ENCODE results near the gene RAD51AP2.

DNA sequence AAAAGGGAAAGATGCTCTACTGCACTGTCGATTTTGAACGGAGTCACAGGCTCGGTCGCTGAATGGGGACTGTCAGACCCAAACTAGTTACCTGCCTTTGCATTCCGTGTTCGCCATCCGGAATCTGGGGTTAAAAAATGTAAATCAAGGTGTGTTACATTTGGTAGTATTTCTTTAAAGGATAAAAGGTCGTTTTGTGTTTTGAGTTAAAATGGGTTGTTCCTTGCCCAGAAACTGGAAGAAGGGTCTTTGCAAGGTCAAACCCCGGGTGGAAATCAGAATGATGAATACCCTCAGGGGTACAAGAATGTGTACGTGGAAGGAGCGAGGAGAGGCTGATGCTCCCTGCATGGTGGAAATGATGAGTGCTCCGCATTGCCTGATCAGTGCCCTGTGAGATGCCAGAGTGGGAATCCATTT, 23.3 kb upstream of the RAD51AP2 start:
- TF ChIP-seq, protein P1, sequence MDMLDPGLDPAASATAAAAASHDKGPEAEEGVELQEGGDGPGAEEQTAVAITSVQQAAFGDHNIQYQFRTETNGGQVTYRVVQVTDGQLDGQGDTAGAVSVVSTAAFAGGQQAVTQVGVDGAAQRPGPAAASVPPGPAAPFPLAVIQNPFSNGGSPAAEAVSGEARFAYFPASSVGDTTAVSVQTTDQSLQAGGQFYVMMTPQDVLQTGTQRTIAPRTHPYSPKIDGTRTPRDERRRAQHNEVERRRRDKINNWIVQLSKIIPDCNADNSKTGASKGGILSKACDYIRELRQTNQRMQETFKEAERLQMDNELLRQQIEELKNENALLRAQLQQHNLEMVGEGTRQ (IDR thresholded peaks at IDR 0.05; ENCODE audit: borderline replicate concordance, low read depth, low read length), result no peak
- TF ChIP-seq, protein P2, sequence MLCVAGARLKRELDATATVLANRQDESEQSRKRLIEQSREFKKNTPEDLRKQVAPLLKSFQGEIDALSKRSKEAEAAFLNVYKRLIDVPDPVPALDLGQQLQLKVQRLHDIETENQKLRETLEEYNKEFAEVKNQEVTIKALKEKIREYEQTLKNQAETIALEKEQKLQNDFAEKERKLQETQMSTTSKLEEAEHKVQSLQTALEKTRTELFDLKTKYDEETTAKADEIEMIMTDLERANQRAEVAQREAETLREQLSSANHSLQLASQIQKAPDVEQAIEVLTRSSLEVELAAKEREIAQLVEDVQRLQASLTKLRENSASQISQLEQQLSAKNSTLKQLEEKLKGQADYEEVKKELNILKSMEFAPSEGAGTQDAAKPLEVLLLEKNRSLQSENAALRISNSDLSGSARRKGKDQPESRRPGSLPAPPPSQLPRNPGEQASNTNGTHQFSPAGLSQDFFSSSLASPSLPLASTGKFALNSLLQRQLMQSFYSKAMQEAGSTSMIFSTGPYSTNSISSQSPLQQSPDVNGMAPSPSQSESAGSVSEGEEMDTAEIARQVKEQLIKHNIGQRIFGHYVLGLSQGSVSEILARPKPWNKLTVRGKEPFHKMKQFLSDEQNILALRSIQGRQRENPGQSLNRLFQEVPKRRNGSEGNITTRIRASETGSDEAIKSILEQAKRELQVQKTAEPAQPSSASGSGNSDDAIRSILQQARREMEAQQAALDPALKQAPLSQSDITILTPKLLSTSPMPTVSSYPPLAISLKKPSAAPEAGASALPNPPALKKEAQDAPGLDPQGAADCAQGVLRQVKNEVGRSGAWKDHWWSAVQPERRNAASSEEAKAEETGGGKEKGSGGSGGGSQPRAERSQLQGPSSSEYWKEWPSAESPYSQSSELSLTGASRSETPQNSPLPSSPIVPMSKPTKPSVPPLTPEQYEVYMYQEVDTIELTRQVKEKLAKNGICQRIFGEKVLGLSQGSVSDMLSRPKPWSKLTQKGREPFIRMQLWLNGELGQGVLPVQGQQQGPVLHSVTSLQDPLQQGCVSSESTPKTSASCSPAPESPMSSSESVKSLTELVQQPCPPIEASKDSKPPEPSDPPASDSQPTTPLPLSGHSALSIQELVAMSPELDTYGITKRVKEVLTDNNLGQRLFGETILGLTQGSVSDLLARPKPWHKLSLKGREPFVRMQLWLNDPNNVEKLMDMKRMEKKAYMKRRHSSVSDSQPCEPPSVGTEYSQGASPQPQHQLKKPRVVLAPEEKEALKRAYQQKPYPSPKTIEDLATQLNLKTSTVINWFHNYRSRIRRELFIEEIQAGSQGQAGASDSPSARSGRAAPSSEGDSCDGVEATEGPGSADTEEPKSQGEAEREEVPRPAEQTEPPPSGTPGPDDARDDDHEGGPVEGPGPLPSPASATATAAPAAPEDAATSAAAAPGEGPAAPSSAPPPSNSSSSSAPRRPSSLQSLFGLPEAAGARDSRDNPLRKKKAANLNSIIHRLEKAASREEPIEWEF (IDR thresholded peaks at IDR 0.05; ENCODE audit: insufficient replicate concordance, low read depth, low read length), result no peak
- no peak for TF ChIP-seq POLR2A (IDR thresholded peaks at IDR 0.05; ENCODE audit: low read depth, low read length)
- no peak for TF ChIP-seq CTCF (IDR thresholded peaks at IDR 0.05 in 2 of 3, conservative IDR thresholded peaks at IDR 0.05 in 1 of 3; ENCODE audit: control insufficient read depth in 2 of 3, extremely low read depth in 1 of 3, insufficient read depth in 1 of 3, low read depth in 3 of 3, low read length in 3 of 3)
- no peak for TF ChIP-seq KAT2A (conservative IDR thresholded peaks at IDR 0.05; ENCODE audit: control insufficient read depth, low read depth, low read length)
- TF ChIP-seq TAF1 (IDR thresholded peaks at IDR 0.05; ENCODE audit: borderline replicate concordance, low read depth, low read length), result no peak
- no peak for TF ChIP-seq EZH2 (IDR thresholded peaks at IDR 0.05; ENCODE audit: borderline replicate concordance, control insufficient read depth, low read depth, low read length)
- no peak for TF ChIP-seq SMC3 (IDR thresholded peaks at IDR 0.05; ENCODE audit: borderline replicate concordance, low read length)
- no peak for TF ChIP-seq SP1 (IDR thresholded peaks at IDR 0.05; ENCODE audit: low read depth, low read length)
- no peak for TF ChIP-seq CBFB (IDR thresholded peaks at IDR 0.05; ENCODE audit: low read depth)
- TF ChIP-seq ZNF687 (IDR thresholded peaks at IDR 0.05), result no peak
- TF ChIP-seq, protein P3, sequence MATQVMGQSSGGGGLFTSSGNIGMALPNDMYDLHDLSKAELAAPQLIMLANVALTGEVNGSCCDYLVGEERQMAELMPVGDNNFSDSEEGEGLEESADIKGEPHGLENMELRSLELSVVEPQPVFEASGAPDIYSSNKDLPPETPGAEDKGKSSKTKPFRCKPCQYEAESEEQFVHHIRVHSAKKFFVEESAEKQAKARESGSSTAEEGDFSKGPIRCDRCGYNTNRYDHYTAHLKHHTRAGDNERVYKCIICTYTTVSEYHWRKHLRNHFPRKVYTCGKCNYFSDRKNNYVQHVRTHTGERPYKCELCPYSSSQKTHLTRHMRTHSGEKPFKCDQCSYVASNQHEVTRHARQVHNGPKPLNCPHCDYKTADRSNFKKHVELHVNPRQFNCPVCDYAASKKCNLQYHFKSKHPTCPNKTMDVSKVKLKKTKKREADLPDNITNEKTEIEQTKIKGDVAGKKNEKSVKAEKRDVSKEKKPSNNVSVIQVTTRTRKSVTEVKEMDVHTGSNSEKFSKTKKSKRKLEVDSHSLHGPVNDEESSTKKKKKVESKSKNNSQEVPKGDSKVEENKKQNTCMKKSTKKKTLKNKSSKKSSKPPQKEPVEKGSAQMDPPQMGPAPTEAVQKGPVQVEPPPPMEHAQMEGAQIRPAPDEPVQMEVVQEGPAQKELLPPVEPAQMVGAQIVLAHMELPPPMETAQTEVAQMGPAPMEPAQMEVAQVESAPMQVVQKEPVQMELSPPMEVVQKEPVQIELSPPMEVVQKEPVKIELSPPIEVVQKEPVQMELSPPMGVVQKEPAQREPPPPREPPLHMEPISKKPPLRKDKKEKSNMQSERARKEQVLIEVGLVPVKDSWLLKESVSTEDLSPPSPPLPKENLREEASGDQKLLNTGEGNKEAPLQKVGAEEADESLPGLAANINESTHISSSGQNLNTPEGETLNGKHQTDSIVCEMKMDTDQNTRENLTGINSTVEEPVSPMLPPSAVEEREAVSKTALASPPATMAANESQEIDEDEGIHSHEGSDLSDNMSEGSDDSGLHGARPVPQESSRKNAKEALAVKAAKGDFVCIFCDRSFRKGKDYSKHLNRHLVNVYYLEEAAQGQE (IDR thresholded peaks at IDR 0.05; ENCODE audit: low read depth, low read length), result no peak
- TF ChIP-seq, protein P4, sequence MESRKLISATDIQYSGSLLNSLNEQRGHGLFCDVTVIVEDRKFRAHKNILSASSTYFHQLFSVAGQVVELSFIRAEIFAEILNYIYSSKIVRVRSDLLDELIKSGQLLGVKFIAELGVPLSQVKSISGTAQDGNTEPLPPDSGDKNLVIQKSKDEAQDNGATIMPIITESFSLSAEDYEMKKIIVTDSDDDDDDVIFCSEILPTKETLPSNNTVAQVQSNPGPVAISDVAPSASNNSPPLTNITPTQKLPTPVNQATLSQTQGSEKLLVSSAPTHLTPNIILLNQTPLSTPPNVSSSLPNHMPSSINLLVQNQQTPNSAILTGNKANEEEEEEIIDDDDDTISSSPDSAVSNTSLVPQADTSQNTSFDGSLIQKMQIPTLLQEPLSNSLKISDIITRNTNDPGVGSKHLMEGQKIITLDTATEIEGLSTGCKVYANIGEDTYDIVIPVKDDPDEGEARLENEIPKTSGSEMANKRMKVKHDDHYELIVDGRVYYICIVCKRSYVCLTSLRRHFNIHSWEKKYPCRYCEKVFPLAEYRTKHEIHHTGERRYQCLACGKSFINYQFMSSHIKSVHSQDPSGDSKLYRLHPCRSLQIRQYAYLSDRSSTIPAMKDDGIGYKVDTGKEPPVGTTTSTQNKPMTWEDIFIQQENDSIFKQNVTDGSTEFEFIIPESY (IDR thresholded peaks at IDR 0.05), result no peak
- TF ChIP-seq HCFC1 (IDR thresholded peaks at IDR 0.05; ENCODE audit: low read length), result no peak
